Adrenal gland (tissue), 12 donors: ENCODE measurements around the gene ZBTB42. TPM values are rescaled to one million over a fixed set of nuclear protein-coding genes. Genes with fewer than 3 reads are reported as not detected.

ENCODE experiments used
- DNase-seq, 7 donors: peaks; one replicate each; pipeline ENCODE4 v3.0.0-alpha.2; 2019 to 2020
- H3K27ac ChIP-seq, 5 donors: fragments of 200-600 bp; sonication (generic) in 4 of 5; 1 replicate in 3 of 5; 2 replicates in 2 of 5; pipeline versions ENCODE4 v1.5.1 to v1.8.0; 2016 to 2020; ENCODE audit warnings: mild to moderate bottlenecking in 1 of 5
- H3K27me3 ChIP-seq: fragments of 200-600 bp; 2 replicates; pipeline ENCODE4 v1.8.0; 2021
- H3K36me3 ChIP-seq, 2 donors: fragments of 200-600 bp; replicated peaks in 1 of 2; 1 replicate in 1 of 2; 2 replicates in 1 of 2; pipeline versions ENCODE4 v1.5.1 to v1.8.0; 2018 to 2022
- H3K4me1 ChIP-seq, 2 donors: fragments of 200-600 bp; replicated peaks in 1 of 2; 1 replicate in 1 of 2; 2 replicates in 1 of 2; pipeline versions ENCODE4 v1.5.1 to v1.8.0; 2018 to 2021
- H3K4me3 ChIP-seq, 4 donors: fragments of 200-600 bp; sonication (generic) in 3 of 4; one replicate each; pipeline ENCODE4 v1.5.1; 2016 to 2018
- H3K9me3 ChIP-seq, 3 donors: fragments of 200-600 bp; sonication (generic) in 1 of 3; replicated peaks in 1 of 3; 1 replicate in 2 of 3; 2 replicates in 1 of 3; pipeline versions ENCODE4 v1.5.1 to v1.8.0; 2016 to 2021
- POLR2A ChIP-seq, 2 donors: fragments of 450-650 bp; IDR thresholded peaks; one replicate each; pipeline ENCODE4 v1.6.1; 2017; ENCODE audit warnings: antibody characterized with exemption in 2 of 2, mild to moderate bottlenecking in 2 of 2, moderate library complexity in 1 of 2
- WGBS, 4 donors: extraction: QIAGEN DNeasy Blood & Tissue Kit in 2 of 4; methylation state at CpG; one replicate each; pipeline versions ENCODE4 v1.1.5 to v1.1.7; 2013 to 2017; 5-methylcytosine and 5-hydroxymethylcytosine counted together
- intact Hi-C, 2 donors: fragments of 100-400 bp; cut with DNase I; formaldehyde crosslinking; loops; one replicate each; pipeline versions ENCODE4 v1.14.1 to v1.15.0; 2022 to 2023
- polyA plus RNA-seq, 3 donors: library from polyadenylated mRNA; stranded (reverse); fragments of 200-250 nt in 2 of 3; fragments of 350-450 nt in 1 of 3; fragmentation: Illumina TruSeq in 1 of 3; extraction: RNeasy Lipid Tissue Mini Kit (QIAGEN cat#74804) in 1 of 3; gene quantifications; one replicate each; pipeline ENCODE4 v1.2.3, GENCODE V29; 2013 to 2014
- total RNA-seq, 9 donors: library from RNA; depleted of rRNA in 4 of 9; stranded (reverse); fragments of >200 nt in 4 of 9; fragments of 120-200 nt in 1 of 9; fragmentation: NEBNext Ultra II Directional in 1 of 9; extraction: Animal tissue kit (Norgen Biotek cat#: 25700) in 1 of 9; gene quantifications; one replicate each; pipeline versions ENCODE4 v1.1.0 to v1.2.4, GENCODE V29; 2013 to 2023
- TF ChIP-seq, protein P1 (sequence below), 6 experiments: fragments of 450-650 bp in 4 of 6; fragments of 200-600 bp in 2 of 6; sonication (generic) in 1 of 6; IDR thresholded peaks; 1 replicate in 5 of 6; 2 replicates in 1 of 6; pipeline versions ENCODE4 v1.5.1 to v1.8.0; 2016 to 2021; ENCODE audit warnings: antibody characterized with exemption in 6 of 6, mild to moderate bottlenecking in 2 of 6, moderate library complexity in 1 of 6
- donor health status: healthy with polysubstance abuse.
- donor health status: Bipolar disorder and iron deficiency.
- donor health status: DM: yes; HTN: yes; CAD: no.
- donor health status: DM: no; HTN: no; CAD: no.
- donor health status: DM: no; HTN: no; CAD: no.
- donor health status: DM: yes; HTN: yes; CAD: no.

The ZBTB42 gene
- total and polyA plus RNA-seq, 12 donors = 0.61 to 13.9 (median 5.4) TPM

GRCh38 chr14:104756477-104757237 lies 44.2 kb upstream of the ZBTB42 start:
- H3K4me3 ChIP-seq = no peak overlapping the region
- no peaks in the 10 kb centered on the region for H3K27me3 ChIP-seq
- no peak overlapping the region for H3K27ac ChIP-seq
- H3K9me3 ChIP-seq = no peaks in the 10 kb centered on the region
- peaks cover 0 to 47% of the 10 kb centered on the region in 2 donors for H3K36me3 ChIP-seq
- peaks cover 10 to 26% of the 10 kb centered on the region in 2 donors for H3K4me1 ChIP-seq
- no peak for DNase-seq
- WGBS, 4 donors = 78 to 91% (median 87%) methylated on average over 6 to 27 of the region's 27 CpGs
- TF ChIP-seq, protein P1, sequence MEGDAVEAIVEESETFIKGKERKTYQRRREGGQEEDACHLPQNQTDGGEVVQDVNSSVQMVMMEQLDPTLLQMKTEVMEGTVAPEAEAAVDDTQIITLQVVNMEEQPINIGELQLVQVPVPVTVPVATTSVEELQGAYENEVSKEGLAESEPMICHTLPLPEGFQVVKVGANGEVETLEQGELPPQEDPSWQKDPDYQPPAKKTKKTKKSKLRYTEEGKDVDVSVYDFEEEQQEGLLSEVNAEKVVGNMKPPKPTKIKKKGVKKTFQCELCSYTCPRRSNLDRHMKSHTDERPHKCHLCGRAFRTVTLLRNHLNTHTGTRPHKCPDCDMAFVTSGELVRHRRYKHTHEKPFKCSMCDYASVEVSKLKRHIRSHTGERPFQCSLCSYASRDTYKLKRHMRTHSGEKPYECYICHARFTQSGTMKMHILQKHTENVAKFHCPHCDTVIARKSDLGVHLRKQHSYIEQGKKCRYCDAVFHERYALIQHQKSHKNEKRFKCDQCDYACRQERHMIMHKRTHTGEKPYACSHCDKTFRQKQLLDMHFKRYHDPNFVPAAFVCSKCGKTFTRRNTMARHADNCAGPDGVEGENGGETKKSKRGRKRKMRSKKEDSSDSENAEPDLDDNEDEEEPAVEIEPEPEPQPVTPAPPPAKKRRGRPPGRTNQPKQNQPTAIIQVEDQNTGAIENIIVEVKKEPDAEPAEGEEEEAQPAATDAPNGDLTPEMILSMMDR (IDR thresholded peaks at IDR 0.05) = no peak
- no peak for TF ChIP-seq POLR2A (IDR thresholded peaks at IDR 0.05)
- intact Hi-C loops = no loop called here

DNA sequence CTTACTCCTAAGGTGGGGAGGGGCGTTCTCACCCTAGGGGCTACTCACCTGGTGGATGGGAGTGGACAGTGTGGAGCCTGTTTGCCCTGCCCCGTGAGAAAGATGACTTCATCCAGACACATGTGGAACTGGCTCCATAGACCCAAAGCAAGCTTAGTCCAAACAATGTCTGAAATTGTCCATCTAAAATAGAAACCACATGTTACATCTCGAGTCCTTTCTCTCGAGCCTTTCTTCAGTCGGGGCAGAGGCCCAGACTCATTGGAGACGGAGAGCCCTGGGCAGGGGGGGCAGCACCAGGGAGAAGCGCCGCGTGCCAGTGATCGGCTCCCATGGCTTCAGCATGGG lies 43.7 kb upstream of the ZBTB42 start:
- H3K27me3 ChIP-seq = no peaks in the 10 kb centered on the region
- H3K4me3 ChIP-seq = no peak overlapping the region
- TF ChIP-seq POLR2A (IDR thresholded peaks at IDR 0.05) = no peak
- TF ChIP-seq, protein P1 (IDR thresholded peaks at IDR 0.05) = no peak
- intact Hi-C loops = no loop called here
- H3K36me3 ChIP-seq = peaks cover 0 to 47% of the 10 kb centered on the region in 2 donors
- no peak overlapping the region for H3K27ac ChIP-seq
- 87 to 93% (median 89%) methylated on average over 9 to 10 of the region's 10 CpGs for WGBS, 4 donors
- no peaks in the 10 kb centered on the region for H3K9me3 ChIP-seq
- DNase-seq = no peak
- H3K4me1 ChIP-seq = peaks cover 10 to 22% of the 10 kb centered on the region in 2 donors

GRCh38 chr14:104757681-104758392 lies 43.1 kb upstream of the ZBTB42 start:
- no peak overlapping the region for H3K4me3 ChIP-seq
- WGBS, 4 donors = 90 to 92% (median 92%) methylated on average over 19 of the region's 19 CpGs
- intact Hi-C loops = no loop called here
- no peaks in the 10 kb centered on the region for H3K27me3 ChIP-seq
- peaks cover 0 to 47% of the 10 kb centered on the region in 2 donors for H3K36me3 ChIP-seq
- no peak for TF ChIP-seq POLR2A (IDR thresholded peaks at IDR 0.05)
- TF ChIP-seq, protein P1 (IDR thresholded peaks at IDR 0.05) = no peak
- H3K9me3 ChIP-seq = no peaks in the 10 kb centered on the region
- no peak overlapping the region for H3K27ac ChIP-seq
- no peak for DNase-seq
- H3K4me1 ChIP-seq = peaks cover 10 to 22% of the 10 kb centered on the region in 2 donors
